Skeletal muscle satellite cell (primary cell): ENCODE data around the gene SYNGR1.
"Not testable (repeated sequence)": the region's sequence is repeated elsewhere in the genome, so short reads cannot be mapped to it uniquely, and the experiment has no call there.

Experiments
- H3K27me3 ChIP-seq: 2 replicates; pipeline ENCODE4 v1.7.0; 2013; ENCODE audit warnings: low read length; ENCODE audit not compliant: control insufficient read depth, insufficient read depth
- H3K36me3 ChIP-seq: 2 replicates; pipeline ENCODE4 v1.7.0; 2013; ENCODE audit warnings: mild to moderate bottlenecking, control low read depth, low read length; ENCODE audit not compliant: insufficient read depth
- H3K4me1 ChIP-seq: 2 replicates; pipeline ENCODE4 v1.7.0; 2013; ENCODE audit warnings: low read length; ENCODE audit not compliant: control insufficient read depth, insufficient read depth
- H3K4me2 ChIP-seq: 2 replicates; pipeline ENCODE4 v1.7.0; 2013; ENCODE audit warnings: mild to moderate bottlenecking, low read length
- H3K4me3 ChIP-seq: 2 replicates; pipeline ENCODE4 v1.7.0; 2013; ENCODE audit warnings: low read length
- H3K9ac ChIP-seq: 2 replicates; pipeline ENCODE4 v1.7.0; 2013; ENCODE audit warnings: mild to moderate bottlenecking, low read depth, low read length, moderate library complexity
- H3K9me3 ChIP-seq: replicated peaks from 2 replicates; pipeline ENCODE4 v1.7.0; 2013; ENCODE audit warnings: mild to moderate bottlenecking, control low read depth, low read length

Gene SYNGR1

GRCh38 chr22:39318507-39319283 is 31.1 kb upstream of the SYNGR1 start:
- H3K9me3 ChIP-seq = no peaks in the 10 kb centered on the region
- peak overlapping the region; percentile 89 for H3K4me2 ChIP-seq
- H3K4me3 ChIP-seq = peak overlapping the region; percentile 73
- no peaks in the 10 kb centered on the region for H3K27me3 ChIP-seq
- H3K4me1 ChIP-seq = peaks cover 27% of the 10 kb centered on the region
- peaks cover 56% of the 10 kb centered on the region for H3K36me3 ChIP-seq
- peak overlapping the region; percentile 99 for H3K9ac ChIP-seq

DNA sequence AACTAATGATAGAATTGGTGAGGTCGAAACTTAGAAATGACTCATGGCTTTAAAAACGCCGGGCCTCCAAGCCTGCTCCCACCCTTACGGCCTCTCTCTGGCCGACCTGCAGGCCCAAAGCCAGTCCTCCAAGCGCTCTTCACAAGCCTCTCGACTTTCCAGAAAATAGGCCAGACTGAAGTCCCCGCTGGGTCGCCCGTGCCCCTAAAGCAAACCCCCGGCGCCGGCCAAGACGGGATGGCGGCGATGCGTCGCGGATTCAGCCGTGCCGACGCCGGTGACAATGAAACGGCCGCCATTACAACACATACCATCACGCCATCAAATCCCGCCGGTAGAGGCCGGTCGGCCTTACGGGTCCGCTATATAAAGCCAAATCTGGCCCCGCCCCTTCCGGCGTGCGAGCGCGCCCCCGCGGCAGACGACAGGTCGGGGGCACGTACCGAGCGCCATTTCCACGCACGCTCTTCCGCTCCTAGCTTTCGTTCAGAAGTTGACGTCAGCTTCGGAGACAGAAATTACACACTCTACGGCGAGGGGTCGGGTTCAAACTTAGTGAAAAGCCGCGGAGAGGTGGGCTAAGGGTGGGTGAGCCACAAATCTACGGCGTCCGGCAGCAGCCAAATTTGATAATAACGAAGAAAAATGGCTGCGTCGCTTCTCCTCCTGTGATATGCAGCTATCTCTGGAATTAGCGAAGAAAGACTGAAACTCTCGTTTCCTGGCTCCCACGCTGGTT is 30.3 kb upstream of the SYNGR1 start, which contains the start of gene RPL3:
Gene RPL3 (minus strand): TSS at position 340 of the 739 bp plus-strand sequence. CDS start 26 bp downstream, at position 314.
- Histone ChIP-seq H3K4me1 (peaks cover 19% of the 10 kb centered on the region), H3K9ac (peak within 1 kb of the TSS; percentile 99), H3K4me3 (peak within 1 kb of the TSS; percentile 73), H3K27me3 (no peaks in the 10 kb centered on the region), H3K36me3 (peaks cover 48% of the 10 kb centered on the region), H3K9me3 (no peaks in the 10 kb centered on the region), H3K4me2 (peak within 1 kb of the TSS; percentile 89)

GRCh38 chr22:39320616-39321029 is 29.2 kb upstream of the SYNGR1 start:
- not testable (repeated sequence) for H3K27me3 ChIP-seq, H3K9me3 ChIP-seq
- H3K4me1 ChIP-seq = peaks cover 13% of the 10 kb centered on the region
- H3K9ac ChIP-seq = peak overlapping the region; percentile 99
- peaks cover 36% of the 10 kb centered on the region for H3K36me3 ChIP-seq
- peak overlapping the region; percentile 73 for H3K4me3 ChIP-seq
- H3K4me2 ChIP-seq = peak overlapping the region; percentile 89

DNA sequence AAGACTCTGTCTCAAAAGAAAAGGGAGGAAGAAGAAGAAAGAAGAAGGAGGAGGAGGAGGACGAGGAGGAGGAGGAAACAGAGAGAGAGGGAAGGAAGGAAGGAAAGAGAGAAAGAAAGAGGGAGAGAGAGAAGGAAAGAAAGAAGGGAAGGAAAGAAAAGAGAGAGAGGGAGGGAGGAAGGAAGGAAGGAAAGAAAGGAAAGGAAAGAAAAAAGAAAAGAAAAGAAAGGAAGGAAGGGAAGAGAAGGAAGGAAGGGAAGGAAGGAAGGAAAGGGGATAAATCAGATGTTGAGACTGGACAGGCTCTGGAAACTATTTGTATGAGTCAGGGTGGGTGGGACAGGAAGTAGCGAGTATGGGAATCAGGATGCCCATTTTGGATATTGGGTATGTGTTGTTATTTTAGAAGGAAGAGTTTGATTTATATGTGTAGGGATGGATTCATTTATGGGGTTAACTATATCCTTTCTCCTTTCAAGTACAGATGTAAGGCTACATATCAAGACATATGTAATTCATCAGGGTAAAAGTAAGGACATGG is 24.3 kb upstream of the SYNGR1 start:
- H3K4me3 ChIP-seq = no peak overlapping the region
- H3K9me3 ChIP-seq = no peaks in the 10 kb centered on the region
- H3K9ac ChIP-seq = no peak overlapping the region
- H3K36me3 ChIP-seq = no peaks in the 10 kb centered on the region
- peaks cover 7% of the 10 kb centered on the region for H3K4me1 ChIP-seq
- H3K27me3 ChIP-seq = no peaks in the 10 kb centered on the region
- H3K4me2 ChIP-seq = no peak overlapping the region

GRCh38 chr22:39327995-39328754 is 21.6 kb upstream of the SYNGR1 start:
- H3K36me3 ChIP-seq = no peaks in the 10 kb centered on the region
- H3K9ac ChIP-seq = no peak overlapping the region
- H3K4me3 ChIP-seq = no peak overlapping the region
- H3K4me1 ChIP-seq = peaks cover 7% of the 10 kb centered on the region
- no peaks in the 10 kb centered on the region for H3K27me3 ChIP-seq
- H3K9me3 ChIP-seq = no peaks in the 10 kb centered on the region
- H3K4me2 ChIP-seq = no peak overlapping the region

DNA sequence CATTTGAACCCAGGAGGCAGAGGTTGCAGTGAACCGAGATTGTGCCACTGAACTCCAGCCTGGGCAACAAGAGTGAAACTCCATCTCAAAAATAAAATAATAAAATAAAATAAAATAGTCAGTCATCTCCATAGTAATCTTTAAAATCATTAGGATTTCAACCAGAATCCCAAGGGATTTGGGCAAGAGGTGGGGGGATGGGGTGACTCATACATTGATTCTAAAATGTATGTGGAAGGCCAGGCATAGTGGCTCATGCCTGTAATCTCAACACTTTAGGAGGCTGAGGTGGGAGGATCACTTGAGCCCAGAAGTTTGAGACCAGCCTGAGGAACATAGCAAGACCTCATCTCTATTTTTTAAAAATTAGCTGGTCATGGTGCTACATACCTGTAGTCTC is 19.2 kb upstream of the SYNGR1 start:
- H3K9me3 ChIP-seq, H3K4me2 ChIP-seq, H3K4me3 ChIP-seq, H3K4me1 ChIP-seq, H3K36me3 ChIP-seq, H3K27me3 ChIP-seq, H3K9ac ChIP-seq: not testable (repeated sequence)

GRCh38 chr22:39332441-39333064 is 17.2 kb upstream of the SYNGR1 start:
- Histone ChIP-seq H3K36me3 (no peaks in the 10 kb centered on the region), H3K4me3 (no peak overlapping the region), H3K4me1 (no peaks in the 10 kb centered on the region)

DNA sequence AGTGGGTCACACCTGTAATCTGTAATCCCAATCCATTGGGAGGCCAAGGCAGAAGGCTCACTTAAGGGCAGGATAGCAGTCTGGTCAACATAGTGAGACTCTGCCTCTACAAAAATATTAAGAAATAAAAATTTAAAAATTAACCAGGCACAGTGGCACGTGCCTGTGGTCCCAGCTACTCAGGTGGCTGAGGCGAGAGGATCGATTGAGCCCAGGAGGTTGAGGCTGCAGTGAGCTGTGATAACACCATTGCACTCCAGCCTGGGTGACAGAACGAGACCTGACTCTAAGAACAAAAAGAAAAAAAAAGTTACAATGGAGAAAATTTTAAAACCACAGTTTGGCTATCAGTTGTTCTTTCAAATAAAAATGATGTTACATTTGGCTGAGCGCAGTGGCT is 13.4 kb upstream of the SYNGR1 start:
- Histone ChIP-seq H3K36me3 (no peaks in the 10 kb centered on the region), H3K27me3 (peaks cover 2% of the 10 kb centered on the region), H3K4me3 (no peak overlapping the region), H3K9ac (no peak overlapping the region), H3K9me3 (no peaks in the 10 kb centered on the region), H3K4me2 (no peak overlapping the region), H3K4me1 (no peaks in the 10 kb centered on the region)

More at GRCh38 chr22:39332441-39333064, 17.2 kb upstream of the SYNGR1 start:
- Histone ChIP-seq H3K27me3 (no peaks in the 10 kb centered on the region), H3K4me2 (no peak overlapping the region), H3K9me3 (no peaks in the 10 kb centered on the region), H3K9ac (no peak overlapping the region)

DNA sequence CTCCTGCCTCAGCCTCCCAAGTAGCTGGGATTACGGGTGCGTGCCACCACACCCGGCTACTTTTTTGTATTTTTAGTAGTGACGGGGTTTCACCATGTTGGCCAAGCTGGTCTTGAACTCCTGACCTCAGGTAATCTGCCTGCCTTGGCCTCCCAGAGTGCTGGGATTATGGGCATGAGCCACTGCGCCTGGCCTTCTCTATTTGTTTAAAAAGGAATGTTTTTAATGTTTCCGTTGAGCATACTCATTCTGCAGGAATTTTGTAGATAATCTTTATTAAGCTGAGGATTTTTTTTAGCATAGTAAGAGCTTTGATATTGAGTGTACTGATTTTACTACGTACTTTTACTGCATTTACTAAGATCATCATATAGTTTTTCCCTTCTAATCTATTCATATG is 10.0 kb upstream of the SYNGR1 start:
- H3K36me3 ChIP-seq, H3K4me2 ChIP-seq, H3K9me3 ChIP-seq, H3K9ac ChIP-seq, H3K4me1 ChIP-seq, H3K4me3 ChIP-seq: not testable (repeated sequence)
- H3K27me3 ChIP-seq = peaks cover 16% of the 10 kb centered on the region

DNA sequence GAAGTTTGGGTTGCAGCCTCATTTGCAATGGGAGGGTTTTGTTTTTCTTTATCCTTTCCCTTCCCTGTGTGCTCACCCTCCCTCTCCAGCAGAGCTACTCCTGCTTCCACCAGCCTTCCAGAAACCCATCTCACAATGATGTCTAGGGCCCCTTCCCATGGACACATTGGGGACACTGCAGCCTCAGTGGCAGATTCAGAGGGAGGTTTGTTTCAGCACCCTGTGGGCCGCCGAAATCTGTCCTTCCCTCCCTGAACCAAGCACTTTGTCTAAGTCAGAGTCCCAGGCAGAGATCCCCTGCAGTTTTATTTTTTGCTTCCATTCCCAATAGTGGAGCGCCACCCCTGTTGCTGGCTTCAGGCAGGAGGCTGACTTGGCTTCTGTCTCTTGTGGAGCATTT is 8.6 kb upstream of the SYNGR1 start:
- H3K9ac ChIP-seq = no peak overlapping the region
- no peak overlapping the region for H3K4me3 ChIP-seq
- peaks cover 16% of the 10 kb centered on the region for H3K27me3 ChIP-seq
- no peaks in the 10 kb centered on the region for H3K9me3 ChIP-seq
- H3K4me1 ChIP-seq = no peaks in the 10 kb centered on the region
- no peak overlapping the region for H3K4me2 ChIP-seq
- H3K36me3 ChIP-seq = no peaks in the 10 kb centered on the region
